LNCaP clone FGC (cell line): ENCODE data around the gene GALNT1.

Experiments used
- DNase-seq: peaks from one replicate; pipeline ENCODE4 v3.0.0-alpha.2; 2011; ENCODE audit warnings: low read depth
- H3K4me3 ChIP-seq: 2 replicates; pipeline ENCODE4 v1.5.1; 2011; ENCODE audit warnings: mild to moderate bottlenecking, low read depth, low read length, control low read depth
- TF ChIP-seq, protein P1 (sequence below): IDR thresholded peaks from 2 replicates; pipeline ENCODE4 v1.5.1; 2012; ENCODE audit warnings: mild to moderate bottlenecking; ENCODE audit not compliant: control insufficient read depth, insufficient read depth; ENCODE audit errors: extremely low read depth

GALNT1 gene

DNA sequence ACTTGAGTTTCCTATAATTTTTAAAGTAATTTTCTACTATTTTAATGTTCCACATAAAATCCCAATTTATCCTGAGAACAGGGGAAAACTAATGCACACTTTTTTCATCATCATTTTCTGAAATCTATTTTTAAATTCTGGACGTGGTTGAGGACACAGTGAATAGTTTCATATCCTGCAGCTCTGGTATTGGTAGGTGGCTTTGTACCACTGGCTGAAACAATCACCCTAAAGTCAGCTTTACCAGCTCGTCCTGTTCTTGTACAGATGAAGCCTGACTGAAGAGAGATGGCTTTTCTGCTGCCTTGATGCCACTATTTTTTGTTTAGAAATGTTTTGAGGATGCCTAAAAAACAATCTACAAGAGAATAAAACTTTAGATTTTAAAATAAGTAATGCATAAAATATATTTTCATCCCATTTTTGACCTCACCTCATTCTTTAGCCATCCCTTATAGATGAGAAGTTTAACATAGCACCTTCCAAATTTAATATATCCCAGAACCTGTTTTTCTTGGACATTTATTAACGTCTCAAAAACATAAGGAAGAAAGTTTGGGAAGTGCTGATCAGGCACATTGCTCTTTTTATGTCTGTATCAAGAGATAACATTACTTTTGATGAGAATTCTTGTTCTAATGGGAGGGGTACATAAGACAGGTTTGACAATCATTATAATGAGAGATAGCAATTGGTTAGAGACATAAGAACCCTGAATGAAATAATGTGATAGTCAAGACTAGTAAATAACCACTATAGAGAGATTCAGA is 80.9 kb downstream of the GALNT1 start:
- H3K4me3 ChIP-seq = no peak overlapping the region
- TF ChIP-seq, protein P1, sequence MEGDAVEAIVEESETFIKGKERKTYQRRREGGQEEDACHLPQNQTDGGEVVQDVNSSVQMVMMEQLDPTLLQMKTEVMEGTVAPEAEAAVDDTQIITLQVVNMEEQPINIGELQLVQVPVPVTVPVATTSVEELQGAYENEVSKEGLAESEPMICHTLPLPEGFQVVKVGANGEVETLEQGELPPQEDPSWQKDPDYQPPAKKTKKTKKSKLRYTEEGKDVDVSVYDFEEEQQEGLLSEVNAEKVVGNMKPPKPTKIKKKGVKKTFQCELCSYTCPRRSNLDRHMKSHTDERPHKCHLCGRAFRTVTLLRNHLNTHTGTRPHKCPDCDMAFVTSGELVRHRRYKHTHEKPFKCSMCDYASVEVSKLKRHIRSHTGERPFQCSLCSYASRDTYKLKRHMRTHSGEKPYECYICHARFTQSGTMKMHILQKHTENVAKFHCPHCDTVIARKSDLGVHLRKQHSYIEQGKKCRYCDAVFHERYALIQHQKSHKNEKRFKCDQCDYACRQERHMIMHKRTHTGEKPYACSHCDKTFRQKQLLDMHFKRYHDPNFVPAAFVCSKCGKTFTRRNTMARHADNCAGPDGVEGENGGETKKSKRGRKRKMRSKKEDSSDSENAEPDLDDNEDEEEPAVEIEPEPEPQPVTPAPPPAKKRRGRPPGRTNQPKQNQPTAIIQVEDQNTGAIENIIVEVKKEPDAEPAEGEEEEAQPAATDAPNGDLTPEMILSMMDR = no peak
- no peak for DNase-seq

DNA sequence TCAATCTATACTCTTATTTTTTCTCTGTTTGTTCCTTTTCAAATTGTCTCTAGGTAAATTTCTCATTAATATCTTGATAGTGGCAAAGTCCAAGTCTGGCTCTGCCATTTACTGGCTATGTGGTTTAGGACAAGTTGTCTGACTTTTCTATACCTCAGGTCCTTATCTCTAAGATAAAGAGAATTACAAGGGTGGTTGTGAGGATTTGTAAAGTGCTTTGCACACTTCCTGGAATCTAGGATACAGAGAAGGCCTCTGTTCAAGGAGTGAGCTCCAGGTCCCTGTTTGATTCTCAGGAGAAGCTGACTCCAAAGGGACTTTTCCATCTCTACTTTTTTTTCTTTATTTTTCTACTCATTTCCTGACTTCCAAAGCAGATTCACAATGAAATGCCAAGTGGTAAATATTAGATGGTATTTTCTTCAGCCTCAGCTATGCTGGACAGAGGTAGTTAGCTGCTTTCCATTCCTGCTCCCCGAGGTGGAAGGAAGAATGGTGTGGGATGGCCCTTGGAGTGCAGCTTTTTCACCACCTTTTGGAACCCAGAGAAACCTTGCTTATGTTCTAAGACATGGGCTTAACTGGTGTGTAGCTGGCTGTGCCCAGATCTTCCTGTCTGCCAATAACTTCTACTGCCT is 90.5 kb downstream of the GALNT1 start:
- H3K4me3 ChIP-seq = no peak overlapping the region
- TF ChIP-seq, protein P1 = no peak
- DNase-seq = no peak

DNA sequence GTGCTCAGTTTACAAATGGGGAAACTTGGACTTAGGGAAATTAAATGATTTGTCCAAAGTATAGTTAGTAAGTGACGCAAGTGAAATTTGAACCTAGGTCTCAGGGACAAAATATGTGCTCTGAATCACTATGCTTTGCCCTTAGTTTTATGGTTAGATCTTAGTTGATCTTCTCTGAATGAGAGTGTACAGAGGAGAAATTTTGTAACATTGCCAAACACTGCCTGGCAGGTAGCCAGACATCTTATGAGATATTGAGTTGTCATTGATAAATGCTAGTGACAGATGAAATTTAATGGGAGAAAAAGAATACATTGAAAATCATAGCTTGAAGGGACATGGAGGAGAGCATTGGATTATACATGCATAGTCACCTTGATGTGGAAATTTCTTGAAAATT is 91.4 kb downstream of the GALNT1 start:
- DNase-seq = no peak
- no peak overlapping the region for H3K4me3 ChIP-seq
- TF ChIP-seq, protein P1 = no peak

DNA sequence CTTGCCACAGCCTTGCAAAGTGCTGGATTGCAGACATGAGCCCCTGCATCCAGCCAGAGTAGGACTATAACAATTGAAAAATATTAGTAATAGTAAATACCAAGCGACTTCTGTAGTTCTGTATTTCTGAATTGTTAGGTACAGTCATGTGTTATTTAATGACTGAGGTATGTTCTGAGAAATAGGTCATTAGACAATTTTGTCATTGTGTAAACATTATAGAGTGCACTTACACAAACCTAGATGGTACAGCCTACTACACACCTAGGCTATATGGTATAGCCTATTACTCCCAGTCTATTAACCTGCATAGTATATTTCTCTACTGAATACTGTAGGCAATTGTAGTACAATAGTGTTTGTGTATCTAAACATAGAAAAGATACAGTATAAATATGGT is 92.1 kb downstream of the GALNT1 start:
- DNase-seq = no peak
- no peak overlapping the region for H3K4me3 ChIP-seq
- TF ChIP-seq, protein P1 = no peak

DNA sequence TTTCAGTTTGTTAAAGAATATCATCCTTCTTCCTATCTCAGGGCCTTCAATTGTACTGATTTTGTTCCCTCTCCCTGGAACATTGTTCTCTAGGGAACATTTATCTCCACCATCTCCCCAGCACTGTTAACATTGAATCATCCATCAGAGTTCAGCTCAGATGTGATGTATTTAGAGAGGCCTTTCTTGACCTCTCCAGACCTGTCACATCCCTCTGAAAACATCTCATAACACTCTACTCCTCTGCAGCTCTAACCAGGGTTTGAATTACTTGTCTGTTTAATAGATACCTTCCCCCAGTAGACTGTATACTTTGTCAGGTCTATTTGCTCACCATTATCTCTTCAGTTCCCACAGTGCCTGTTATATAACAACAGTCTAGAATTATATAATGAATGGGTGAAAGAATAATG is 98.6 kb downstream of the GALNT1 start:
- TF ChIP-seq, protein P1 = no peak
- H3K4me3 ChIP-seq = no peak overlapping the region
- DNase-seq = no peak

DNA sequence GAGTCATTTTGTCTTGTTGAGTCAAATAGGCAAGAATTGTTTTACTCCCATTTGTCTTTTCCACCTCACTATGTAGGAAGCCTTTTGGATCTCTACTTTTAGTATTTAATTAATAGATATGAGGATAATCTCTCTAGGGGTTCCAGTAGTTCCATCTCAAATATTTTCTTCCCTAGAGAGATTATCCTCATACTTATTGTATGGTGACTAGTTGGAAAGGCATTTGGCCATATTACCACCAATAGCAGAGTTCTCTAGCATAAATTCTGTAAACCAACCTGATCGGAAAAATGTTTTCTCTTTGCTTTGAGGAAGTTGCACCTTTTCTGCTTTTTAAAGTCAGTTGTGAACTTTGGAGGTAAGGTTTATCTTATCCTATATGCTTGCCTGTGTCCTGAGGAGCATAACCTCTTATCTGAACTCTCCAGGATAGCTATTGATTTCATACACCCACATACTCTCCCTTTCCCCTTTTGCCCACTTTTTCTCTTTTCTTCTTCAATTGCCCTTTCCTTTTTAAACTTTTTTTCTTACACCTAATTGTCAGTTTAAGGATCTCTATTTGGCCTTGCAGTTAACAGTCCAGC is 100.8 kb downstream of the GALNT1 start:
- DNase-seq = no peak
- TF ChIP-seq, protein P1 = no peak
- H3K4me3 ChIP-seq = no peak overlapping the region
